Colonic mucosa (tissue), 4 donors: Measurements from ENCODE around the gene YY1. TPM values are rescaled to one million over a fixed set of nuclear protein-coding genes. Genes with fewer than 3 reads are reported as not detected.
"Not testable (repeated sequence)": the region's sequence is repeated elsewhere in the genome, so short reads cannot be mapped to it uniquely, and the experiment has no call there.

Experiments used
- DNase-seq: peaks from one replicate; pipeline ENCODE4 v3.0.0-alpha.2; 2020
- H3K27ac ChIP-seq: fragments of 200-600 bp; one replicate; pipeline ENCODE4 v1.8.0; 2021
- H3K27me3 ChIP-seq: fragments of 200-600 bp; one replicate; pipeline ENCODE4 v1.8.0; 2021
- H3K36me3 ChIP-seq: fragments of 200-600 bp; one replicate; pipeline ENCODE4 v1.8.0; 2021
- H3K4me1 ChIP-seq: fragments of 200-600 bp; one replicate; pipeline ENCODE4 v1.8.0; 2021; ENCODE audit warnings: mild to moderate bottlenecking
- H3K4me3 ChIP-seq: fragments of 200-600 bp; one replicate; pipeline ENCODE4 v1.8.0; 2021
- H3K9ac ChIP-seq, 2 donors: one replicate each; pipeline ENCODE4 v1.7.0; 2013; ENCODE audit warnings: control low read depth in 2 of 2, low read depth in 2 of 2, low read length in 2 of 2
- H3K9me3 ChIP-seq: fragments of 200-600 bp; one replicate; pipeline ENCODE4 v1.8.0; 2021
- intact Hi-C: fragments of 100-400 bp; cut with DNase I; formaldehyde crosslinking; loops from one replicate; pipeline ENCODE4 v1.14.1; 2022
- total RNA-seq, 2 donors: library from RNA; stranded (reverse); fragmentation: NEBNext Ultra II Directional in 1 of 2; extraction: Animal tissue kit (Norgen Biotek cat#: 25700) in 1 of 2; gene quantifications; one replicate each; pipeline ENCODE4 v1.2.1, GENCODE V29; 2021
- TF ChIP-seq, protein P1 (sequence below): fragments of 200-600 bp; IDR thresholded peaks from one replicate; pipeline ENCODE4 v1.8.0; 2022; ENCODE audit warnings: antibody characterized with exemption, mild to moderate bottlenecking
- donor health status: healthy.
- donor health status: DM: no; HTN: no; CAD: no.
- donor health status: DM: no; HTN: no; CAD: no.

Gene YY1
- total RNA-seq, 2 donors from 2014 or later = 73.2 to 90.4 TPM

DNA sequence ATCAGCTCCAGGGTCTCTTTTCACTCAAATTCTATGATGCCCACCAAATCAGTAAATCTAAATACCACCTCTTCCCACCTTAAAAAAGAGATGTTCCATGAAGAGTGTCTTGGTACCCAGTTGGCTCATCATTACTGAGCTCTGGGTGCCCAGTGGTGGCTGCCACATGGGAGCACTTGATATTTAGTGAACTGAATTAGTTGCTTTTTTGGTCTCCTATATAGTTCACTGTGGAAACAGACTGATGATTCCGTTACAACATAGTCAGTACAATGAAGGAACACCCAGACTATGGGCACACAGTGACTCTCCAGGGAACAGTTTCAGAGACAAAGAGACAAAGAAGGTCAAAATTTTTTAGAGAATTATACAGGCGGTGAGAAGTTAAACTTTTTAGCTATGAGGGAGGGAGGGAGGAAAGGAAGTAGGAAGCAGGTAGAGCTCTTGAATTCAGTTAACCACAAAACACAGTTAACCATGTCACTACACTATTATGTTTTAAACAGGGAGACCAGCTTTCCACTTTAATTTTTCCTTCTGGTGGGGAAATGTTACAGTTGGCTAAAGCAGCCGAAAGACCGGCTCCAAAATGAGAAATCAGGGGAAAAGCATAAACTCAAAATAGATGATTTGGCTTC is 14.6 kb upstream of the YY1 start:
- Histone ChIP-seq H3K27ac (no peak overlapping the region), H3K36me3 (no peaks in the 10 kb centered on the region), H3K4me1 (peaks cover 10% of the 10 kb centered on the region), H3K4me3 (no peak overlapping the region), H3K9me3 (no peaks in the 10 kb centered on the region), H3K27me3 (no peaks in the 10 kb centered on the region), H3K9ac (no peak overlapping the region)
- intact Hi-C loops = no loop called here
- DNase-seq = no peak
- TF ChIP-seq, protein P1, sequence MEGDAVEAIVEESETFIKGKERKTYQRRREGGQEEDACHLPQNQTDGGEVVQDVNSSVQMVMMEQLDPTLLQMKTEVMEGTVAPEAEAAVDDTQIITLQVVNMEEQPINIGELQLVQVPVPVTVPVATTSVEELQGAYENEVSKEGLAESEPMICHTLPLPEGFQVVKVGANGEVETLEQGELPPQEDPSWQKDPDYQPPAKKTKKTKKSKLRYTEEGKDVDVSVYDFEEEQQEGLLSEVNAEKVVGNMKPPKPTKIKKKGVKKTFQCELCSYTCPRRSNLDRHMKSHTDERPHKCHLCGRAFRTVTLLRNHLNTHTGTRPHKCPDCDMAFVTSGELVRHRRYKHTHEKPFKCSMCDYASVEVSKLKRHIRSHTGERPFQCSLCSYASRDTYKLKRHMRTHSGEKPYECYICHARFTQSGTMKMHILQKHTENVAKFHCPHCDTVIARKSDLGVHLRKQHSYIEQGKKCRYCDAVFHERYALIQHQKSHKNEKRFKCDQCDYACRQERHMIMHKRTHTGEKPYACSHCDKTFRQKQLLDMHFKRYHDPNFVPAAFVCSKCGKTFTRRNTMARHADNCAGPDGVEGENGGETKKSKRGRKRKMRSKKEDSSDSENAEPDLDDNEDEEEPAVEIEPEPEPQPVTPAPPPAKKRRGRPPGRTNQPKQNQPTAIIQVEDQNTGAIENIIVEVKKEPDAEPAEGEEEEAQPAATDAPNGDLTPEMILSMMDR = no peak

DNA sequence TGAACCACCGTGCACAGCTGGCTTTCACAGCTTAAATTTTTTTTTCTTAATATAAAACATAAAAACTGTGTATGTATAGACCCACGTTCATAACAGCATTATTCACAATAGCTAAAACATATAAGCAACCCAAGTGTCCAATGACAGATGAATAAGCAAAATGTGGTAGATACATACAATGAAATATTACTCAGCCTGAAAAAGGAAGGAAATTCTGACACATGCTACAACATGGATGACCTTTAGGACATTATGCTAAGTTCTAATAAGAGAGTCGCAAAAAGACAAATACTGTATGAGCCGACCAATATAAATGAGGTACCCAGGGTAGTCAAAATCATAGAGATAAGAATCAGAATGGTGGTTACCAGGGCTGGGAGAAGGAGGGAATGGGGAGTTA is 13.8 kb upstream of the YY1 start:
- no peak for DNase-seq
- Histone ChIP-seq H3K4me3 (no peak overlapping the region), H3K36me3 (no peaks in the 10 kb centered on the region), H3K9me3 (no peaks in the 10 kb centered on the region), H3K9ac (no peak overlapping the region), H3K27ac (no peak overlapping the region), H3K27me3 (no peaks in the 10 kb centered on the region), H3K4me1 (peaks cover 10% of the 10 kb centered on the region)
- intact Hi-C loops = no loop called here
- TF ChIP-seq, protein P1 = no peak

DNA sequence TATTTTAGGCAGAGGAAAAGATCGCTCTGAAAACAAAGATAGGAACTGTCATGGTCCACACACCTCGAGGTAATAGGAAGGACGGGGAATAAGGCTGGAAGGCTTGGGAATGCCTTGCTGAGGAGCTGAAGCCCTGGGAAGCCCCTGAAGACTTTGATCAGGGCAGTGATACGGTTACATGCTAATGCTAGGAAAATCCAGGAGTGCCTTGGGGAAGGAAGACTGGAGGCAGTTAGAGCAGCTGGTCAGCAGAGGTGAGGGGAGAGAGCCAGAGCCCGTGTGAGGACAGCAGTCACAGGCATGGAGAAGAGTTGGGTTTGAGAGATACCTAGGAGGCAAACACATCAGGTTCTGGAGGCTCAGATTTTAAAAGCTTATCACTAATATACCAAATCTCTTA is 8.6 kb upstream of the YY1 start:
- no peaks in the 10 kb centered on the region for H3K4me1 ChIP-seq
- H3K9ac ChIP-seq = no peak overlapping the region
- no peak for DNase-seq
- no peaks in the 10 kb centered on the region for H3K9me3 ChIP-seq
- TF ChIP-seq, protein P1 = no peak
- intact Hi-C loops = no loop called here
- no peak overlapping the region for H3K27ac ChIP-seq
- H3K27me3 ChIP-seq = no peaks in the 10 kb centered on the region
- no peaks in the 10 kb centered on the region for H3K36me3 ChIP-seq
- no peak overlapping the region for H3K4me3 ChIP-seq

DNA sequence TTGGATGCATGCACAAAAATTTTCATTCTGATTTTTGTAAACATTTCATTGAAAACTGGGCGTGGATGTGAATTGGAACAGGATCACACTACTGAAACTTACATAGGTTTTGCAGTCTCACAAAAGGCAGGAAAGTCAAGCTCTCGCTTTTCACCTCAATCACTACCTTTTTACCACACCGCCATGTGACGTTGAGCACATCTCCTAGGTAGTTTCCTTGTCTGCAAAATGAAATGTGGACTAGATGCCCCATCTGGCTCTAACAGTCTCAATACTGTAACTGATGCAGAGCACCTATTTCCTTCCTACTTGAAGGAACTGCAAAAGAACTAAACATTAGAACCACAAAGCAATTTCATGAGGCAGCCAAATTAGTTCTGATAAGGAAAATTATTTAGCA is 4.4 kb upstream of the YY1 start:
- TF ChIP-seq, protein P1 = no peak
- H3K4me3 ChIP-seq = no peak overlapping the region
- peaks cover 5% of the 10 kb centered on the region for H3K4me1 ChIP-seq
- DNase-seq = no peak
- intact Hi-C loops = no loop called here
- H3K9ac ChIP-seq = no peak overlapping the region
- H3K27ac ChIP-seq = no peak overlapping the region
- H3K9me3 ChIP-seq = no peaks in the 10 kb centered on the region
- H3K27me3 ChIP-seq = no peaks in the 10 kb centered on the region
- H3K36me3 ChIP-seq = no peaks in the 10 kb centered on the region

DNA sequence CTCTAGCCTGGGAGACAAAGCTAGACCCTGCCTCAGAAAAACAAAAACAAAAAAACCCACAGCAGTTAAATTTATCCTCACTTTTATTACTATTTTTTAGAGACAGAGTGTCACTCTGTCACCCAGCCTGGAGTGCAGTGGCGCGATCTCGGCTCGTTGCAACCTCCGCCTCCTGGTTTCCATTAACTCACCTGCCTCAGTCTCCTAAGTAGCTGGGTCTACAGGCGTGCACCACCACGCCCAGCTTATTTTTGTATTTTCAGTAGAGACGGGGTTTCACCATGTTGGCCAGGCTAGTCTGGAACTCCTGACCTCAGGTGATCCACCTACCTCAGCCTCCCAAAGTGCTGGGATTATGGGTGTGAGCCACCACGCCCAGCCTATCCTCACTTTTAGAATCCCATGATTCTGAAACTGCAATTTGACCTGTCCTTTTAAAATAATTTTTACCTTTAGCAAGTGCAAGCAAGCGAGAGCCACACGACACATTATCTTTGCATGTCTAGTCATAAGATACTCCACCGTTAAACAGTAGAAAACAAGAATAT is 2.6 kb upstream of the YY1 start:
- H3K27ac ChIP-seq, H3K4me3 ChIP-seq, H3K4me1 ChIP-seq: not testable (repeated sequence)

DNA sequence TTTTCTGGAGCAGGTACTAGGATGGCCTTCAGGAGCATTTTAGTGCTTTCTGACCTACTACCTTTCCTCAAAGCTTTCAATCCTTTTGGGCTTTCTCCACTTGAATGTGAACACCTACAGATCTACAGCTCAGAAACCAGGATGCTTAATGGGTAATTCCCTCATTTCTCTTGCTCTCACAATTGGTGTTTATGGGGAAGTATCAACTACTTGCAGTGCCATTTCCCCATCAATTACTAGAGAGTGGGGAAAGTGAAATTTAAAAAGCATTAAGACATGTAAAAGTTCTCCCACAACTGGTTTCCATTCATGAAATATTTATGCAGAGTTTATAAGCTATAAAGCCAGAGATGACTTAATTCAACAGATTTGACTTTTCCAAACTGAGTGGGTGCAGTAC is 2.1 kb upstream of the YY1 start:
- H3K4me3 ChIP-seq = peak overlapping the region; percentile 82

More for the DNA sequence above, 2.6 kb upstream of the YY1 start:
- DNase-seq, intact Hi-C loops, H3K9me3 ChIP-seq, H3K36me3 ChIP-seq, H3K27me3 ChIP-seq: not testable (repeated sequence)
- H3K9ac ChIP-seq = peak overlapping the region in 1 of 2 donors; percentile 90

More for the DNA sequence above, 2.1 kb upstream of the YY1 start:
- DNase-seq = no peak
- intact Hi-C loops = no loop called here
- no peaks in the 10 kb centered on the region for H3K27me3 ChIP-seq
- H3K4me1 ChIP-seq = peaks cover 5% of the 10 kb centered on the region
- H3K36me3 ChIP-seq = no peaks in the 10 kb centered on the region
- peak overlapping the region in 1 of 2 donors; percentile 90 for H3K9ac ChIP-seq
- H3K27ac ChIP-seq = no peak overlapping the region
- no peaks in the 10 kb centered on the region for H3K9me3 ChIP-seq
- TF ChIP-seq, protein P1 = no peak
